Endothelial cell of umbilical vein (primary cell): Measurements from ENCODE around the gene SPINT1. TPM values are rescaled to one million over a fixed set of nuclear protein-coding genes. Genes with fewer than 3 reads are reported as not detected.
A peak's percentile ranks its signal among the peaks of the same experiment; 100 is the strongest.

Experiments used
- Bru-seq: library from RNA; stranded (reverse); fragments of 400-500 nt; gene quantifications from one replicate; lab custom pipeline; 2021; lab: Mats Ljungman, UMichigan
- BruChase-seq, 2 experiments: library from RNA; stranded (reverse); fragments of 400-500 nt; gene quantifications; one replicate each; lab custom pipeline; 2021; lab: Mats Ljungman, UMichigan
- BruUV-seq: library from RNA; stranded (reverse); fragments of 400-500 nt; replicated peaks from 2 replicates; lab custom pipeline; 2021; lab: Mats Ljungman, UMichigan
- CTCF ChIA-PET: fragments of 300-600, 350-600 bp; sonication (Branson Sonifier 250); formaldehyde crosslinking; loops from one replicate; lab custom pipeline; 2021; ENCODE audit warnings: antibody characterized with exemption, inconsistent platforms; lab: Charles Lee
- POLR2A ChIA-PET: fragments of 300-600, 350-600 bp; sonication (Branson Sonifier 250); formaldehyde crosslinking; loops from one replicate; lab custom pipeline; 2021; ENCODE audit warnings: antibody characterized with exemption, inconsistent platforms; lab: Charles Lee
- DNase-seq: peaks from one replicate; pipeline ENCODE4 v3.0.0-alpha.2; 2011; ENCODE audit warnings: low read depth, low spot score
- FAIRE-seq: peaks from 2 replicates; lab custom pipeline; 2011; peaks lifted over from hg19 to GRCh38; lab: Jason Lieb, UNC
- H2AFZ ChIP-seq: 2 replicates; pipeline ENCODE4 v1.6.0; 2012; ENCODE audit warnings: low read depth, low read length, control low read depth, inconsistent platforms
- H3K27ac ChIP-seq: 2 replicates; pipeline ENCODE4 v1.5.1; 2011; ENCODE audit warnings: low read depth, mild to moderate bottlenecking, control low read depth, low read length, moderate library complexity; ENCODE audit not compliant: insufficient read depth
- H3K27me3 ChIP-seq, 2 experiments: 2 replicates each; pipeline versions ENCODE4 v1.6.0 to v1.6.1; 2011; ENCODE audit warnings: low read length in 2 of 2, mixed read lengths in 1 of 2; ENCODE audit not compliant: control insufficient read depth in 2 of 2, insufficient read depth in 2 of 2
- H3K36me3 ChIP-seq, 2 experiments: 2 replicates in 1 of 2; 3 replicates in 1 of 2; pipeline ENCODE4 v1.5.1; 2011; ENCODE audit warnings: low read length in 2 of 2, mild to moderate bottlenecking in 1 of 2, moderate library complexity in 1 of 2; ENCODE audit not compliant: control insufficient read depth in 2 of 2, insufficient read depth in 2 of 2; ENCODE audit errors: extremely low read depth in 1 of 2
- H3K4me1 ChIP-seq: 3 replicates; pipeline ENCODE4 v1.5.1; 2011; ENCODE audit warnings: mild to moderate bottlenecking, low read length; ENCODE audit not compliant: control insufficient read depth, insufficient read depth; ENCODE audit errors: extremely low read depth
- H3K4me2 ChIP-seq: 2 replicates; pipeline ENCODE4 v1.6.1; 2011; ENCODE audit warnings: low read length, control low read depth, mixed read lengths; ENCODE audit not compliant: insufficient read depth
- H3K4me3 ChIP-seq, 3 experiments: fragments of 200-600 bp in 1 of 3; sonication (generic), shearing (Covaris generic) in 1 of 3; replicated peaks in 1 of 3; 2 replicates each; pipeline ENCODE4 v1.5.1; 2011 to 2016; ENCODE audit warnings: control low read depth in 3 of 3, low read length in 3 of 3, mild to moderate bottlenecking in 2 of 3, inconsistent platforms in 1 of 3, low read depth in 1 of 3, moderate library complexity in 1 of 3; ENCODE audit not compliant: insufficient read depth in 1 of 3
- H3K79me2 ChIP-seq: 2 replicates; pipeline ENCODE4 v1.6.0; 2012; ENCODE audit warnings: low read length, inconsistent platforms; ENCODE audit not compliant: control insufficient read depth, insufficient read depth
- H3K9ac ChIP-seq: replicated peaks from 2 replicates; pipeline ENCODE3; 2011; ENCODE audit warnings: low read length, control low read depth; ENCODE audit not compliant: insufficient read depth; ENCODE audit errors: extremely low read depth
- H3K9me1 ChIP-seq: replicated peaks from 3 replicates; pipeline ENCODE4 v1.6.0; 2011; ENCODE audit warnings: mild to moderate bottlenecking, low read length; ENCODE audit not compliant: control insufficient read depth, insufficient read depth; ENCODE audit errors: extremely low read depth
- H3K9me3 ChIP-seq: replicated peaks from 2 replicates; pipeline ENCODE4 v1.5.1; 2012; ENCODE audit warnings: low read length, inconsistent platforms; ENCODE audit not compliant: control insufficient read depth, insufficient read depth
- H4K20me1 ChIP-seq: replicated peaks from 2 replicates; pipeline ENCODE3; 2011; ENCODE audit warnings: mild to moderate bottlenecking, low read length; ENCODE audit not compliant: control insufficient read depth, insufficient read depth; ENCODE audit errors: extremely low read depth
- EZH2 ChIP-seq: IDR thresholded peaks from 2 replicates; pipeline ENCODE4 v1.6.1; 2012; ENCODE audit warnings: borderline replicate concordance, low read depth, mild to moderate bottlenecking, moderate library complexity, low read length, inconsistent platforms; ENCODE audit not compliant: severe bottlenecking
- FOS ChIP-seq: IDR thresholded peaks from 2 replicates; pipeline ENCODE4 v1.6.1; 2011; ENCODE audit warnings: mild to moderate bottlenecking, low read length, moderate library complexity, borderline replicate concordance; ENCODE audit not compliant: insufficient read depth
- GATA2 ChIP-seq: IDR thresholded peaks from 2 replicates; pipeline ENCODE4 v1.7.0; 2011; ENCODE audit warnings: low read depth, mild to moderate bottlenecking, moderate library complexity, mixed read lengths, low read length; ENCODE audit not compliant: insufficient read length, insufficient read depth
- JUN ChIP-seq: IDR thresholded peaks from 2 replicates; pipeline ENCODE4 v1.6.1; 2011; ENCODE audit warnings: borderline replicate concordance, low read depth; ENCODE audit not compliant: insufficient read length, insufficient read depth
- MYC ChIP-seq: IDR thresholded peaks from one replicate; pipeline ENCODE4 v1.6.1; 2011; ENCODE audit warnings: mild to moderate bottlenecking, low read depth, low read length
- POLR2A ChIP-seq: IDR thresholded peaks from 2 replicates; pipeline ENCODE4 v1.6.1; 2012; ENCODE audit warnings: low read depth, mild to moderate bottlenecking, control low read depth, low read length
- dilution Hi-C: fragments of 300-500 bp; cut with MboI; formaldehyde crosslinking; loops from one replicate; pipeline ENCODE4 v1.15.0; 2019; ENCODE audit warnings: low sequenced_read_pairs; ENCODE audit not compliant: extremely low pct_ligation_motif_present
- intact Hi-C: fragments of 100-400 bp; cut with micrococcal nuclease; formaldehyde crosslinking; loops from one replicate; pipeline ENCODE4 v1.10.0; 2022
- long read RNA-seq: library from polyadenylated mRNA; stranded (forward); transcript quantifications from one replicate; pipeline ENCODE4 v2.0.0, GENCODE V29; 2021
- polyA minus RNA-seq, 3 experiments: library from RNA; depleted of rRNA, polyadenylated mRNA; stranded (reverse); fragments of >200 nt; gene quantifications; 1 replicate in 1 of 3; 2 replicates in 2 of 3; pipeline ENCODE4 v1.2.3, GENCODE V29; 2011
- polyA plus RNA-seq, 4 experiments: library from polyadenylated mRNA; depleted of rRNA in 3 of 4; stranded (reverse) in 3 of 4; unstranded in 1 of 4; fragments of >200 nt; gene quantifications; 2 replicates each; pipeline versions ENCODE4 v1.2.1 to v1.2.3, GENCODE V29; 2011 to 2012; ENCODE audit warnings: missing spikeins in 1 of 4
- total RNA-seq: library from RNA; stranded (reverse); gene quantifications from 2 replicates; pipeline ENCODE4 v1.2.3, GENCODE V29; 2021

Gene SPINT1
- total RNA-seq, result 3.6 and 4.2 TPM in 2 replicates
- polyA plus RNA-seq, result 4.1 and 4.9 TPM in 2 replicates
- polyA plus RNA-seq (2011; cell fraction: cytosol; rRNA removed), result 1.9 and 2.8 TPM in 2 replicates
- polyA plus RNA-seq (2011; cell fraction: nucleus; rRNA removed), result 1.7 and 3.3 TPM in 2 replicates
- 2.4 and 7.0 TPM in 2 replicates for polyA plus RNA-seq (2012)
- polyA minus RNA-seq, result 3.5 and 4.6 TPM in 2 replicates
- polyA minus RNA-seq (2011; cell fraction: cytosol; rRNA and poly(A)+ RNA removed), result not detected
- polyA minus RNA-seq (2011; cell fraction: nucleus; rRNA and poly(A)+ RNA removed), result 0.38 and 0.82 TPM in 2 replicates
- Bru-seq, nascent RNA, result percentile 20 among the genes with signal in this experiment
- percentile 48 among the genes with signal in this experiment for BruChase-seq, experiment 1, labeled RNA remaining after a 6-hour chase
- BruChase-seq, experiment 2, labeled RNA remaining after a 2-hour chase, result percentile 35 among the genes with signal in this experiment
- long read RNA-seq, transcript SPINT1-202 (11 exons, 2,456 nt), result major isoform, 11 of 16 reads
- long read RNA-seq, partial matches to known transcripts, result 0 of 16 reads
- long read RNA-seq, other reads (novel, unspliced or antisense), result 1 of 16 reads

GRCh38 chr15:40843885-40844695 lies at the start of gene SPINT1:
Gene SPINT1 (plus strand): TSS chr15:40844048. CDS start chr15:40844555, 507 bp downstream.
- Histone ChIP-seq H3K9ac (no peak within 1 kb of the TSS), H3K4me3 (peak within 1 kb of the TSS in 2 of 3 experiments; percentile 1 to 39), H3K79me2 (no peaks in the 10 kb centered on the region), H3K9me3 (no peaks in the 10 kb centered on the region), H2AFZ (peak within 1 kb of the TSS; percentile 6), H3K27ac (no peak within 1 kb of the TSS), H3K4me2 (peak within 1 kb of the TSS; percentile 26), H3K4me1 (peaks cover 5% of the 10 kb centered on the region), H4K20me1 (no peaks in the 10 kb centered on the region), H3K9me1 (no peaks in the 10 kb centered on the region), H3K27me3 (peaks cover 11% of the 10 kb centered on the region in 2 experiments), H3K36me3 (no peaks in the 10 kb centered on the region)
- dilution Hi-C loops (no loop called here), intact Hi-C loops (no loop called here)
- CTCF ChIA-PET, result interaction anchor here (0.9 to 8.3 kb wide), 7 partner anchors 11 to 109 kb away, joined by 3 to 71 read pairs (median 5); partner anchors contain the start of gene CHAC1
- FAIRE-seq, result no peak
- TF ChIP-seq EZH2 (peak; percentile 75), JUN (no peak), FOS (no peak), GATA2 (no peak), POLR2A (no peak), MYC (no peak)
- POLR2A ChIA-PET, result no interaction called here
- no TSS peak for BruUV-seq
- DNase-seq, result no peak
